ENCODE results near the gene SAMD15.

DNA sequence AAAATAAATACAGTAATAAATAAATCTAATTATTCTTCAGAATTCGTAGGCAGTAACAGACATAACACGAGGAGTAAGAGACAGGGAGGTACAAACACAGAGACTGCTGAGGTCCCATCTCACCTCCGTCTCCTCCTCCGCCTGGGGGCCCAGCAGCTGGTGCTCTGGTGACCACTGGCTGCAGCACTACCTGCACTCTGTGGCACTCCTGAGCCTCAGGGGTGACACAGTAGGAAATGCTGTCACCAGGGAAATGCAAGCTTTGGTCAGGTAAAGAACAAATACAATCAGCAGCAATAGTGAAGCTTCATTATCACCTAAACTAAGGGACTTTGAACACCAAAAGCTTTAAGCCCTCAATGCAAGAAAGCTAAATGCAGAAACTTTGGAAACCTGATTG lies 36.8 kb upstream of the SAMD15 start:
- TF ChIP-seq ZNF263 (CRISPR knock-in tag; IDR thresholded peaks at IDR 0.05; ENCODE audit: low read depth) (no peak), ZNF232 (CRISPR knock-in tag; IDR thresholded peaks at IDR 0.05) (no peak)
- TF ChIP-seq, protein P1, sequence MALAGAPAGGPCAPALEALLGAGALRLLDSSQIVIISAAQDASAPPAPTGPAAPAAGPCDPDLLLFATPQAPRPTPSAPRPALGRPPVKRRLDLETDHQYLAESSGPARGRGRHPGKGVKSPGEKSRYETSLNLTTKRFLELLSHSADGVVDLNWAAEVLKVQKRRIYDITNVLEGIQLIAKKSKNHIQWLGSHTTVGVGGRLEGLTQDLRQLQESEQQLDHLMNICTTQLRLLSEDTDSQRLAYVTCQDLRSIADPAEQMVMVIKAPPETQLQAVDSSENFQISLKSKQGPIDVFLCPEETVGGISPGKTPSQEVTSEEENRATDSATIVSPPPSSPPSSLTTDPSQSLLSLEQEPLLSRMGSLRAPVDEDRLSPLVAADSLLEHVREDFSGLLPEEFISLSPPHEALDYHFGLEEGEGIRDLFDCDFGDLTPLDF (CRISPR knock-in tag; IDR thresholded peaks at IDR 0.05), result no peak
- TF ChIP-seq, protein P2, sequence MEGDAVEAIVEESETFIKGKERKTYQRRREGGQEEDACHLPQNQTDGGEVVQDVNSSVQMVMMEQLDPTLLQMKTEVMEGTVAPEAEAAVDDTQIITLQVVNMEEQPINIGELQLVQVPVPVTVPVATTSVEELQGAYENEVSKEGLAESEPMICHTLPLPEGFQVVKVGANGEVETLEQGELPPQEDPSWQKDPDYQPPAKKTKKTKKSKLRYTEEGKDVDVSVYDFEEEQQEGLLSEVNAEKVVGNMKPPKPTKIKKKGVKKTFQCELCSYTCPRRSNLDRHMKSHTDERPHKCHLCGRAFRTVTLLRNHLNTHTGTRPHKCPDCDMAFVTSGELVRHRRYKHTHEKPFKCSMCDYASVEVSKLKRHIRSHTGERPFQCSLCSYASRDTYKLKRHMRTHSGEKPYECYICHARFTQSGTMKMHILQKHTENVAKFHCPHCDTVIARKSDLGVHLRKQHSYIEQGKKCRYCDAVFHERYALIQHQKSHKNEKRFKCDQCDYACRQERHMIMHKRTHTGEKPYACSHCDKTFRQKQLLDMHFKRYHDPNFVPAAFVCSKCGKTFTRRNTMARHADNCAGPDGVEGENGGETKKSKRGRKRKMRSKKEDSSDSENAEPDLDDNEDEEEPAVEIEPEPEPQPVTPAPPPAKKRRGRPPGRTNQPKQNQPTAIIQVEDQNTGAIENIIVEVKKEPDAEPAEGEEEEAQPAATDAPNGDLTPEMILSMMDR (IDR thresholded peaks at IDR 0.05), result no peak

All from WTC11 (cell line).